ENCODE data around the gene CD164.

Gene CD164

DNA sequence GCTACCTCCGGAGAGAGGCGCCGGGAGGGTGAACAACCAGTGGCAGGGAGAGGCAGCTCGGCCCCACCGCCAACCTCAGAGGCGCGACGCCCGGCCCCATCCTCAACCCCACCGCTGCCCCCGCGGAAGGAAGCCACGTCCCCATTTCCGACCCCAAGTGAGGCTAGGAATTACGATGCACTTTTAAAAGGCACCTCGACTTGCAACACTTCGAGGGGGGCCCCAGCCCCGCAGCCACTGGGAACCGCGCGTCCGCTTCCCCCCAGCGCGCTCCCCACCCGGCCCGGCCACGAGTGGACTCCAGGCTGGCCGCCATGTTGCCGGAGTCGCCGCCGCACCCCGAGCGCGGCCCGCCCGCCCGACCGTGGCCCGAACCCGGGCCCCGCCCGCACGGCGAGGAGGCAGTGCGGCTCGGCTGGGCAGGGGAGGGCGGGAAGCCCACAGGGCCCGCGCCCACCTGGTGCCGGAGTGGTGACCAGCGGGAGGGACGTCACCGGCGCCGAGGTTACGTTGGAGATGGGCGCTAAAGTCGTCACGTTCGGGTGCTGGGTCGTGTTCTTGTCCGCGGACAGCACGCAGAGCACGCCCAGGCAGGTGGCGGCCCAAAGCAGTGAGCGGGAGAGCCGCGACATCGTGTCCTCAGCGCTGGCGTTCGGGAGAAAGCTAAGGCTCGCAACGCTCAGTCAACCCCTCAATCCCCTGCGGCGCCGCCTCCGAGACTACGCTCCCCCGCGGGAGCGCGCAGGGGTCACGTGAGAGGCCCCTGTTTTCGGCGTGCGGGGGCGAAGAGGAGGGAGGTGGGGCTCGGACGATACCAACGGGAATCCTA is at the start of gene CD164:
Gene CD164 (minus strand): TSS at position 721 of the 829 bp plus-strand sequence. CDS start 89 bp downstream, at position 632.
- peak; percentile 83 to 92 (median 89) for DNase-seq (ENCODE audit: low read depth in 3 of 3, low spot score in 1 of 3)

DNA sequence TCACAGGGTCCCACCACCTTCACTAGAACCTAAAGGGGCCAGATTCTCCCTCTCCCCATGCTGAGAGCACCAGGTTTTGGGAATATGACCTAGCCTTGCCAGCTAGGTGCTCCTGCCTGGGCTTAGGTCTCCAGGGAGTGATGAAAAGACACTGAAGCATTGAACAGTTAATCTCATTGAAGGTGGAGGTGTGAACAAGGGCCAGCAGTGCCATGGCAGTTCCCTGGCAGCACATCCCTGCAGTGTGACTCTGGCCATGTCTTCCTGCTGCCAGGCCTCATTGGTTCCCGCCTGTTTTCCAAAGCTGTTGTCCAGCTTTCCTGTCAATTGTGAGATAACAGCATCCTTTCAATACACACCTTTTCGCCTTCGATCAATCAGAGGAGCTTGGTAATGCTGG is 47.2 kb upstream of the CD164 start:
- DNase-seq (ENCODE audit: low read depth in 3 of 3, low spot score in 1 of 3) = no peak

DNA sequence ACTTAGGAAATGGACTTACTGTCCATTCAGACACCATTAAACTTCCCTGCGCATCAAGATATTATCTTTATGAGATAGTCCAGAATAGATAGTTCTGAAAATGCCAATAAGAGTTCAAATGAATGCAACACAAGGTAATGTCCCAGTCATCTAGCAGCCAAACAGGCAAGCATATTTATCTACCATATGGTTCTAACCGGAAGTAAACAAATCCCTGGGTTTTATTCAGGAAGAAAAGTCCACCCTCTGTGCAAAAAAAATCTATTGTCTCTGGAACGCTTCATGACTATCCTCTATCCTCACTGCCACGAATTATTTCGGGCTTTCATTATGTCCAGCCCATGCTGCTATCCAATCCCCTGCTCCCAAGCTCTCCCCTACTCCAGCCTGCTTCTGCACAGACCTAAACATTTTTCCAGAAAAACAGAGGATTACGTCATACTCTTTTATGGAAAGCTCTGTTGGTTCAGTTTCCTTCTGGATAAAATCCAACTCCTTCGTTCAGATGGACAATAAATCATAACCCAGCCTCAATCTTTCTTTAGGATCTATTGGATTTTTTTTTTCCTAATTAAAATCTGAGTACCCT is 46.7 kb upstream of the CD164 start:
- DNase-seq (ENCODE audit: low read depth in 3 of 3, low spot score in 1 of 3) = no peak

DNA sequence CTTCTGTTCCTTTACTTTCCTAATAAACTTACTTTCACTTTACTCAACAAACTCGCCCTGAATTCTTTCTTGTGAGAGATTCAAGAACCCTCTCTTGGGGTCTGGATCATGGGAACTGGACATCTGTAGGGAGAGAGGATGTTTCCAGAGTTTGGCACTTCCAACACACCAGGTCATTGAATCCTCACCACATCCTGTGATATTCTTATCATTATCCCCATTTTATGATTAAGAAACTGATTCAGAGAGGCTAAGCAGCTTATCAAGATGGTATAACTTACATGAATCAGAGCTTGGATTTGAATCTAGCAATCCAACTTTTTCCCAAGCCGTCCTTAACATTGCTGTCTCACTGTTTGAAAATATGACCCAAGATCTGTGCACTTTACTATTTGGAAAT is 42.7 kb upstream of the CD164 start:
- no peak for DNase-seq (ENCODE audit: low read depth in 3 of 3, low spot score in 1 of 3)

DNA sequence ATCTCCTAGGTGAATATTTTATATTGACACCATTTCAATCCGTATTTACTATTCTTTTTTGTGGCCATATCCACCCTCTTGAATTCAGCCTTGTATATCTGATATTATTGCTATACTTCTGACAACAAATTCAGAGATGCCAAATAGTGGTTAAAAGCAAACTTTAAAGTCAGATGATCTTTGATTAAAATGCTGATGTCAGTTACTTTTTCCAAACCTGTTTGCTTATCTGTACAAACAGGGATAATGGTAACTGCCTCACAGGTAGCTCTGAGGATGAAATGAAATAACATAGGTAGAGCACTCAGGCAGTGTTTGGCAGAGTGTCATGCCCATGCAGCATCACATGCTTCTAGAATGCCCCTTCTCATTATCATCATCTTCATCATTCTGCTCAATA is 38.9 kb upstream of the CD164 start:
- no peak for DNase-seq (ENCODE audit: low read depth in 3 of 3, low spot score in 1 of 3)

DNA sequence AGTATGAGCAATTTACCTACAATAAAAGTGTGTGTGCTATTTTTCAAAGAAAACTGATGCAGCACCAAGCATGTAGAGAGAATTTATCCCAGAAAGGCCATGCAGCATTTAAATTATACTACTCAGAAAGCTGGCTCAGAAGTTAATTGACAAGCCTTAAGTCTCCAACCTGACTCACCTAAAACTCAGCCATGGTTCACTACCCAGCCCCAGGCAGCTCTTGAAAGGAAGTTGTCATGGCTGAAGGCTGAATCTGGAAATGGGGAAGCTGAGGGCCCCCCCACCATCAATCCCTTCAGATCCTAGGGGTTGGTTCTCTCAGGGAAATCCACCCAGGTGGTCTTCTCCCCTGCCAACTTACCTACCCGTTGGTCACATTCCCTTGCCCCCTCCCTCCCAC is 38.5 kb upstream of the CD164 start:
- DNase-seq (ENCODE audit: low read depth in 3 of 3, low spot score in 1 of 3) = no peak

DNA sequence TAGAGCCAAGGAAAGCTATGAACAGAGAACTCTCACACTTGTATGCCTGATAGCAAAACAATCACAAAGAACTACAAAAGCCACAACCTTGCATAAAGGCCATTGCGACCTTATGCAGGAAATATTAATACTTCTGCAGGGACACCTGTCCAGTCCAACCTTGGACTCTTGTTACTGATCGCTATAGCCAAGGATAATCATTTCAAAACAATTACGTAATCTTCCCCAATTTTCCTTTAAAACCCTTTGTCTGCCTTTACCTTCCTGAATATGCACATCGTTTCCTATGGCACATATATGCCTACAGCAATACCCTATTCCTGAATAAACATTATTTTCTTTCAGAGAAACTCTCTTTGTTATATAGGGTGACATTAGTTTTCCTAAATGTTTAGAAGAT is 35.4 kb upstream of the CD164 start:
- no peak for DNase-seq (ENCODE audit: low read depth in 3 of 3, low spot score in 1 of 3)

DNA sequence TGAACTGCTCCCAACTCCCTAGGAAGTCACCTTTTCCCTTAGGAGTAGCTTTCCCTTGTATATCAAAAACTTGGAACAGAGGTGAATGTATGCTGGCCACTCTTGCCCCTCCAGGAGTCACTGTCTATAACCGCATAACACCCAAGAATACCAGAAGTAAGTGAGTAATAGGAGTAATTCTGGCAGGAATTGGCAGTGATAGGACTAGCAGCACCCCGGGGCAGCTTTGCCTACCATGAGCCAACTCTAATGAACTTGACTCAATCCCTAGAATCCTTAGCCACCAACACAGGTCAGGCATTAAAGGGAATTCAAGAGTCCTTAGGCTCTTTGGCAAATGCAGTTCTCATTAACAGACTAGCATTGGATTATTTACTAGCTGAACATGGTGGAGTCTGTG is 28.8 kb upstream of the CD164 start:
- no peak for DNase-seq (ENCODE audit: low read depth in 3 of 3, low spot score in 1 of 3)

DNA sequence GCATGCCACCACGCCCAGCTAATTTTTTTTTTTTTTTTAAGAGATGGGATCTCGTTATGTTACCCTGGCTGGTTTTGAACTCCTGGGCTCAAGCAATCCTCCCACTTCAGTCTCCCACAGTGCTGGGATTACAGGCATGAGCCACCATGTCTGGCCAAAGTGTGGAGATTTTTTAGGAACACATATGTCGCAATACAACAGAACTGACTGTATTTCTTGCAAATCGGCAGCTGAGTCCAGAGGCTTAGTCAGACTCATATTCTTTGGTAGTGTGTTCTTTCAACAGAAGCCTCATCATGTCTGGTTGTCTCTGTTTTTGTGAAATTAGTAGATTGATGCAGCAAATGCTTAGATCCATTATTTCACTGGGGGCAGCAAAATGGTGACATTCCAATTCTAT is 23.9 kb upstream of the CD164 start:
- DNase-seq (ENCODE audit: low read depth in 3 of 3, low spot score in 1 of 3) = no peak

DNA sequence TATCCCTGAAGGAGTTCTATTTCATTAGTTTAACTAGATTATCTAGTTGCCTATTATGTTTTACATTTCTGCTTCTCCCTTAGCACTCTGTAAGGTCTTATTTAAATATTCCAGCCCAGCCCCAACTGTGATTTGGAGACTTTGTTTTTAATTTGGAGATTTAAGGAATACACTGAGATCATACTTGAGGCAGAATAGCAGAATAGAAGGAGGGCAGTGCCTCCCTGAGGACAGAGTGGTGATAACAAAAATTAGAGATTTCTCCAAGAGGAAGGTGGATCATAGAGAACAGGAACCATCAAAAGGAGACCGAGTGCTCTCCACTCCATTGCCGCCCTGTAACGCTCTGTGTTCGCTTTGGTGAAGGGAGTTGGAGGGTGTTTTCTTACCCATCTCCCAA is 14.8 kb upstream of the CD164 start:
- DNase-seq (ENCODE audit: low read depth in 3 of 3, low spot score in 1 of 3) = no peak

DNA sequence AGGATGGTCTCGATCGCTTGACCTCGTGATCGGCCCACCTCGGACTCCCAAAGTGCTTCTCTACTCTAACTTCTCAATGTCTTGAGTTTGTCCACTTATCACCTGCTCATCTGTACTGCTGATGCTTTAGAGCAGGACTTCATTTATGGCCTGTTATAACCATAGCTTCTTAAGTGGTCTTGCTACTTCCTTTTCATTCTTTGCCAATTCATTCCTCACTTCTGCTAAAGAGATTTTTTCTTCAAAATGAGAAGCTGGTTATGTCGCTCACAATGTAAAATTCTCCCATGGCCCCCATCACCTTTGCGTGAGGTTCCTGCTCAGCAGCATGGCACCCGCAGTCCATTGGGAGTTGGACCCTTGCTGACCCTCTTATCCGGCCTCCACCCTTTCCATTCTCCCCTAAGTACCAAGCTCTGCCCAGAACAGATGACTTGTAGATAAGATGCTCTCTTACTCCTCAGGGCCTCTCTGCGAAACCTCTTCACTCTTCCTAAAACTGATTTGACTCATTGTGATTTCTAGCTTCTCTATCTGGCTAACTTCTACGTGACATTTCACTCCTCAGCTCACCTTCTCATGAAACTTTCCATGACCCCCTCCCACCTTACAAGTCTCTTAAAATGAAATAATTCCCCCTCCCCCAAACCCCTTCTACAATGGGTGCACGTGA is 13.9 kb upstream of the CD164 start:
- DNase-seq (ENCODE audit: low read depth in 3 of 3, low spot score in 1 of 3) = no peak

DNA sequence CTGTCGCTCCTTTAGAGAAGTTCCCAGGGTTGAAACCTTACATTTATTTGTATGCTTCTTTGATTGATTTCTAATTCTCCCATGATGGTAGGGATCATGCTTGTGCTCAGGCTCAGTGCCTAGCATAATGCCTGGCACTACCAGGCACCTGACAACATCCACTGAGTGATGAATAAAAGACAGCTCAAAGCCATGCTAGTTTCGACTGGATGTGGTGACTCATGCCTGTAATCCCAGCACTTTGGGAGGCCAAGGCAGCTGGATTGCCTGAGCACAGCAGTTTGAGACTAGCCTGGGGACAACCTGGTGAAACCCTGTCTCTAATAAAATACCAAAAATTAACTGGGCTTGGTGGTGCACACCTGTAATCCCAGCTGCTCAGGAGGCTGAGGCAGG is 11.6 kb upstream of the CD164 start:
- DNase-seq (ENCODE audit: low read depth in 3 of 3, low spot score in 1 of 3) = no peak

DNA sequence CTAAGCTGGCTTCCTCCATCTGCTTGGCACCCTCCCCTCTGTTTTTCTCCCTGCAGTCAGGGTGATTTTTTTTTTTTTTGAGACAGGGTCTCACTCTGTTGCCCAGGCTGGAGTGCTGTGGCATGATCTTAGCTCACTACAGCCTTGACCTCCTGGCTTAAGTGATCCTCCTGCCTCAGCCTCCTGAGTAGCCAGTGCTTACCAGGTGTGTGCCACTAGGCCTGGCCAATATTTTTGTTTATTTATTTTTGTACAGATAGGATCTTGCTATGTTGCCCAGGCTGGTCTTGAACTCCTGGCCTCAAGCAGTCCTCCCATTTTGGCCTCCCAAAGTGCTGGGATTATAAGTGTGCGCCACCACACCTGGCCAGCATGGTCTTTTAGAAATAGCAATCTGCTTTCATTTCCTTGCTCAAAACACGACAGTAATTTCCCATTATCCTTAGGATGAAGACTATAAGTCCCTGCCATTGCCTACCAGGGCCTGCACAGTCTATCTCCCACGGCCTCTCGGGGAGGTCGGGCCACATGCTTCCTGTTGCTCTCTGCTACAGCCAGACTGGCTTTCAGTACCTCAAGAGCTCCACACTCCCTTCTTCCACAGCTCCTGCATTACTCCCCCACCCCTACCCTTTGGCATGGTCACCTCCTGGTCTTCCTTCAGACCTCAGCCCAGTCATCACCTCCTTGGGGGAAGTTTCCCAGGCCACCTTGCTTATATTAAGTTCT is 11.1 kb upstream of the CD164 start:
- DNase-seq (ENCODE audit: low read depth in 3 of 3, low spot score in 1 of 3) = no peak

DNA sequence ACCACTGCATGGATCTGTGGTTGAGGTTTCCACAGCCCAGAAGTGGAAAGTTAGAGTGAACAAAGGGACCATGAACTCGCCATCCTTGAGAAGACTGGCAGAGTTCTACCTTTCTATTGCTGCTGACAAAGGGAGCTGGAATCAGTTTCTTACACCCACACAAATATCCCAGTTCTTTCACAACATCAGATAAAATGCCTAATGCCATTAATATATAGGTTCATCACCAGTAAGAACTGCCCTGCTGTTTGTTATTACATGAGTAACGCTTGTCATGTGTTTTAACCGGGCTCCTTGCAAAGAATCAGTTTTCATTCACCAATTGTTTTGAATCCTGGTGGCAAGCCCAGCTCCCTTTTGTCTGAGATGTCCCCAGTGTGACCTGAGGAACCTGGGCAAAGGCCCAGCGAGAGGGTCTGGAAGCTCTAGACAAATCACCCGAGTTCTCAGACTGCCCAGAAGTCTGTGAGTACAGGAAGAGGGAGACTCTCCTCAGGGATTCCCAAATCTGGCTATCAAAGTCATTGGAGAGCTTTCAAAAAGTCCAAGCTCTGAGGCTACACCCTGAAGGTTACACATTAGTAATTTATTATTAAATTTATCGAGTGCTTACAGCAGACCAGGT is 7.5 kb upstream of the CD164 start:
- DNase-seq (ENCODE audit: low read depth in 3 of 3, low spot score in 1 of 3) = no peak

DNA sequence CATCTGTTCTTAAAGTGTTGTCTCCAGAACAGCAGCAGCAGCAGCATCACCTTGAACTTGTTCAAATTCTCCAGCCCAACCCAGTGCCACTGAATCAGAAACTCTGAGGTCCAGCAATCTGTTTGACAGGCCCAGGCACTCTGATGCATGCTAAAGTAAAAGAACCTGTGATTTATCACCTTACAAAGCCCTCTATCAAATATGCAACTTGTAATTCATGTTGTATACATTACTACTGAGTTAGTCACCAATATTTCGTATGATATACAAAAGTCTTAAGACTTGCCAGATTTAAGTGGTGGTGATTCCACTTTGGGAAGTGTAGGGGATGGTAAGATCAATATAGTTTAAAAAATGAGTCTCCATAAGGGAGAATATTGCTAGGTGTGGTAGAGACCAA is 6.0 kb upstream of the CD164 start:
- DNase-seq (ENCODE audit: low read depth in 3 of 3, low spot score in 1 of 3) = no peak

DNA sequence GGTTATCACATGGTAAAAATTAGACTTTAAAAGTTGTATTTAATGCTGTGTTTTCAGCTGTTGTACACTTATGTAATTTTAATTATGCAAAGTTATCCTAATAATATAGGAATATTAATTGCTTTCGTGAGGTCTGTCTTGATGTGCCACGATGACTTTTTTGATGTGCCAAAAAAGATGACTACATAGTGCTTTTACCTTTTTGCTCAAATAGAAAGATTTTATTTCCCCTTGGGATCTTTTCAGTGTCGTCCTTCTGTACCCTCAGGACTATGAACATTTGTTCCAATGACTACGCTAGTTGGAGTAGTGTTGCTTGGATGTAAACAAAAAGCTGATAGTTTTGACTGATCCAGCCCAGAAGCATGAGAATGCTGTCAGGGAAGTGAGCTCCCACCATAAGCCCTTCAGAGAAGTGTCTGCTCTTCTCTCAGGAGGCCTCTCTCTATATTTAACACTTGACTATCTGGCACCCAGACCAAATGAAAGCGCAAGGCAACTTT is 1.2 kb upstream of the CD164 start:
- DNase-seq (ENCODE audit: low read depth in 3 of 3, low spot score in 1 of 3) = no peak

DNA sequence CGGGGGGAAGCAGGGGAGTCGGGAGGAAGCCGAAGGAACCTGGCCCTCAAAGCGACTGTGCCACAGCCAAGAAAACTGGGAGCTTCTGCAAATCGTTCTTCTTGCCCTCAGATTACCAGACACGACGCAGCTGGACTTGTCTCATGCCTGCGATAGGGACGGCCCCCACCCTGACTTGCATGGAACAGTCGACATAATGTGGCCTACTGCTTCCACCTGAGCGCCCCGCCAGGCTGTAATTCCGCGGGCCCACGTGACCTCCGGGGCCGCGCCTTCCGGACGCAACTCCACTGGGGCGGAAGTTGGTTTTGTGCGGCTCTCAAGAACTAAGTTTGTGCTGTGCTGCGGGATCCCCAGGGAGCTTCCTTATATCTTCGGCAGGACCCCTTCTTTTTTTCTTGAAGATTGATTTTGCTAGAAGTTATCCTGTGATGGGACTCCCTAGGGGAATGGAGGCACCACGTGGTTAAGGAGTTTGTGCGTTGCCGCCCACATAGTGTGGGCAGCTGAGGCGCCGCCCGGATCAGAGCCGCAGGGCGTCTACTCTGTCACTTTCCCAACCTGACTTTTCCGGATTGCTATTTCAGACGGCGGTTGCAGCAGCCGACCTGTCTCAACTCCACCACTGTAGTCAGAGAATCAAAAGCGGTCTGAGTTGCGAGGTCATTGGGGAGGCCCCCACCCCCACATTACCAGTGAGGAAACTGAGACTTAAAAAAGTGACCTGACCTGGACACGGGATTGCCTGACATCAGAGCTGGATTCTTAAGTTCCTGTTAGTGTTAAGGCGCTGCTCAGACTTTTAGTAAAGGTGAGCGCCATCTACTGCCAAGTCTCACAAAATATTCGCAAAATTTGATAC is 540 bp upstream of the CD164 start:
- DNase-seq (ENCODE audit: low read depth in 3 of 3, low spot score in 1 of 3) = peak; percentile 54 to 79 (median 77)

DNA sequence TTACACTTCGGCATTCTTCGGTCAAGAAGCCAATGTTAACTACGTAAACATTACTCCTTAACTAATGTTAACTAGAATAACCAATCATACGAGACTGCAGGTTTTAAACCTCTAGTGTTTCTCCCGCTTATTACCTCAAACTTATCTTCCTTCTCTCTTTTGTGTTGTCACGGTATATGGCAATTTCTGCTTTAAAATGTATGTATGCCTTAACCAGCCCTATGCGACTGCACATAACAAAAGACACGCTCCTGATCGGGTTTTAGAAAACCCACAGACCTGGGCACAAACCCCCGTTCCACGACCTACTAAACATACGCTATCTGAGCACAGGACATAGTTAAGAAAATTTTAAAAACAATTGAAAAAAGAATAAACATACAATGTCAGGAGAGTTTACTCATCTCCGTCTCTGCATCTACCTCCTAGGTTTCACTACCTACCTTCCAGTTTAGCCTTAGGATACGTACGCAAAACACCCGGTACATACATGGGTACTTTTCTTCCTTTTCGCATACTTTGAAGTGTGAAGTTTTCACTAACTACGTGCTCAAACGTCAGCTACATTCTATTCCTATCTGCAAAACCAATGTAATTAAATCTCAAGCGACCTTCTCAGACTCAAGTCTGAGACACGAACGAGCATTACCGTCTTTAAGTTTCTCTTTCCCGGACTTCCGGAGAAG is 1.1 kb downstream of the CD164 start:
- no peak for DNase-seq (ENCODE audit: low read depth in 3 of 3, low spot score in 1 of 3)

DNA sequence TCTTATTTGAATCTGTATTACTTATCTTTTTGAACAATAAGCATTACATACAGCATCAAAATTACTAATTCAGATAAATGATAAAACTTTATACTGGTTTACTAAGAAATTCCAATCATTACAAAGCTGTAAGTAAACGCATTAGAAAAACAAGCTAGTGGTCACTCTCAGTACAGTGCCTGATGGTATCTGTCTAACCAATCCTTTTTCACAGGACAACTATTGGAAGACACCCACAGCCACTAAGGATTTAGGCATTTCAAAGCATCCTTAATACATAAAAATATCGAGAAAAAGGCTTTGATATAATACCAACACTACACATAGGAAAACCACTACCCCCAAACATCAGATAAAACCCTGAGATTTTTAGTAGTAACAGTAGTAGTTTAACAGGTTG is 2.6 kb downstream of the CD164 start:
- no peak for DNase-seq (ENCODE audit: low read depth in 3 of 3, low spot score in 1 of 3)

DNA sequence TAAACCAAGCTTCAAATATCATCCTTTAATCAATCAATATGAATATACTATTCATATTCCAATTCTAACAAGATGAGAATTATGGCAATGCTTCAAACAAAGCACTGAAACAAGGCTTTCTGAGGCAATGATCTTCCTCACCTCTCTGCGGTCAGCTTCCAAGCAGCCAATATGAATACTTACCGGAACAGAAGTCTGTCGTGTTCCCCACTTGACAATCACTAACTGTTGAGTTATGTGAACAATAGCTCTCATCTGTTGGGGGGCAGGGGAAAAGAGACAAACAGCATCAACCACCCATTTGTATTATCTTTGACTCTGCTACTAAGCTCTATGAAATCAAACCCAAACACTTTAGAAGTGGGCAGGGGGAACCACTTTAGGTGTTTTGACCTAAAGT is 4.5 kb downstream of the CD164 start:
- no peak for DNase-seq (ENCODE audit: low read depth in 3 of 3, low spot score in 1 of 3)
